Stimulated activated CD4-positive, alpha-beta T cell treated with anti-CD3 and anti-CD28 coated beads, Interleukin-12 subunit alpha, Interleukin-12 subunit beta, amount 100 ng/mL, for 24 hours (primary cell): Measurements from ENCODE around the gene DDX49.
"Not testable (repeated sequence)": the region's sequence is repeated elsewhere in the genome, so short reads cannot be mapped to it uniquely, and the experiment has no call there.

Experiments
- DNase-seq, 2 experiments: peaks; one replicate each; pipeline ENCODE4 v3.0.0-alpha.2; 2020; ENCODE audit warnings: low read depth in 2 of 2

Gene DDX49

DNA sequence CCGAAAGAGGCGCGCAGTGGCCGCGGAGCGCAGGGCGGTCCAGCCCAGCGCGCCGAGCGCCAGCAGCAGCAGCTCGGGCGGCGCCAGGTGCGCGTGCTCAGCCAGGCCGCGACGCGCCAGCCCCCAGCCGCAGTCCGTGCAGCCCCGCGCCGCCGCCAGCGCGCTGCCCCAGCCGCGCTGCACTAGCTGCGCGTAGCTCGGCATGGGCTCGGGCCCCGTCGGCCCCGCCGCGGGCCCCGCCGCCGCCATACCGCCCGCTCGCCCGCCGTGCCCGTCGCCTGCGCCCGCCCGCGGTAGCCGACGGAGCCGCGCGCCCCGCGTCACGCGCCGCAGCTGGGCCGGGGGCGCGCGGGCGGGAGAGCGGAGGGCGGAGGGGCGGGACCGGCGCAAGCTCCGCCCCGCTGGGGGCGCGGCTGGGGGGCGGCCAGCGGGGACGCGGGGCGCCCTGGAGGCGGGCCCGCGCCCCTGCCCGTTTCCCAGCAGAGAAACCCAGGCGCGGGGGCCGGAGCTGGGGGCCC lies 23.6 kb upstream of the DDX49 start, which contains the start of gene CERS1:
Gene CERS1 (minus strand): TSS at position 335 of the 518 bp plus-strand sequence. CDS start 86 bp downstream, at position 249.
- no peak for DNase-seq

DNA sequence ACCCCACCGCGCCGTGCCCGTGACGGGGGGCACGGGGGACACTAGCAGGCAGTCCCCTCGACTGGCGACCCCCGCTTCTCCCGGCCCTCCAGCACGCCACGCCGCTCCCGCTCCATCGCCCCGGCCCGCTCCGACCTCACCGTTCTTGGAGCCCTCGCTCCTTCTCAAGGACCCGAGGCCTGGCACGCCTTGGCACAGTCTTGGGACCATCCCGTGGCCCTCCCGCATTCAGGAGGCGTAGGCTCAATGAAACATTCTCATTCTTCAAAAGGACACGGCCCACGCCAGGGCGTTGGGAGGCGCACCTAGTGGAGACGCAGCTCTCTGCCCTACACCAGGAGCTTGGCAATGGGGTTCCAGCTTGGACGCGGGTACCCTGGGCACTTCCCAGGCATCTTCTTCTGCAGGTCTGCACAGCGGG lies 23.1 kb upstream of the DDX49 start:
- DNase-seq, result no peak

DNA sequence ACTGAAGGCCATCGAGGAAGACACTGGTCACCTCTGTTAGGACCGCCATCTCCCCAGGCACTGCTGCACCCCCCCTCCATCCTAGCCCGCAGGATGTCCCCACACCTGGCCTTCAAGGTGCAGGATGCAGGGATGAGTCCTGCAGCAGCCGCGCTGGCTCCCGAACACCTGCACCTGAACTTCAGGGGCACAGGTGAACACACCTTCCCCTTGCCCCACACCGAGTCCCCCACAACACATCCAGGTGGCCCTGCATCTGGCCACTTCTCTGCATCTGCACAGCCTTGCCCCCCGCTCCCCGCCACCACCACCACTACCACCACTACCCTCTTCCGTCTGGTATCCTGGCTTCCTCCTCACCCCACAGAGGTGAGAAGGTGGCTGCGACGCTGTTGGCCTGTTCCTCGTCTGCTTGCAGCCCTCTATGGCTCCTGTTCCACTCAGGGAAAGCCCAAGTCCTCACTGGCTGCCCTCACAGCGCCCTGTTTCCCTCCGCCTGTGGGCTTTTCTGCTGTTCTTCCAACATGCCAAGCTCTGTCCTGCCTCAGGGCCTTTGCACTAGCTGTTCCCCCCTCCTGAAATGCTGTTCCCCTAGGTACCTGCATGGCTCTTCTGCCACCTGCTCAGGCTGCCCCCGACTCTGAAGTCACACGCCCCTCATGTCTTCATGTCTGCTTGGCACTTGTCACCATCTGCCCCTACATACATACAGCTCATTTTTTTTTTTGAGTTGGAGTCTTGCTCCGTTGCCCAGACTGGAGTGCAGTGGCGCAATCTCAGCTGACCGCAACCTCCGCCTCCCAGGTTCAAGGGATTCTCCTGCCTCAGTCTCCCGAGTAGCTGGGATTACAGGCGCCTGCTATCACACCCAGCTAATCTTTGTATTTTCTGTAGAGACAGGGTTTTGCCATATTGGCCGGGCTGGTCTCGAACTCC lies 22.2 kb upstream of the DDX49 start:
- no peak for DNase-seq

- no peak for DNase-seq
These were observed 21.4 kb upstream of the DDX49 start for GRCh38 chr19:18898081-18898606.

DNA sequence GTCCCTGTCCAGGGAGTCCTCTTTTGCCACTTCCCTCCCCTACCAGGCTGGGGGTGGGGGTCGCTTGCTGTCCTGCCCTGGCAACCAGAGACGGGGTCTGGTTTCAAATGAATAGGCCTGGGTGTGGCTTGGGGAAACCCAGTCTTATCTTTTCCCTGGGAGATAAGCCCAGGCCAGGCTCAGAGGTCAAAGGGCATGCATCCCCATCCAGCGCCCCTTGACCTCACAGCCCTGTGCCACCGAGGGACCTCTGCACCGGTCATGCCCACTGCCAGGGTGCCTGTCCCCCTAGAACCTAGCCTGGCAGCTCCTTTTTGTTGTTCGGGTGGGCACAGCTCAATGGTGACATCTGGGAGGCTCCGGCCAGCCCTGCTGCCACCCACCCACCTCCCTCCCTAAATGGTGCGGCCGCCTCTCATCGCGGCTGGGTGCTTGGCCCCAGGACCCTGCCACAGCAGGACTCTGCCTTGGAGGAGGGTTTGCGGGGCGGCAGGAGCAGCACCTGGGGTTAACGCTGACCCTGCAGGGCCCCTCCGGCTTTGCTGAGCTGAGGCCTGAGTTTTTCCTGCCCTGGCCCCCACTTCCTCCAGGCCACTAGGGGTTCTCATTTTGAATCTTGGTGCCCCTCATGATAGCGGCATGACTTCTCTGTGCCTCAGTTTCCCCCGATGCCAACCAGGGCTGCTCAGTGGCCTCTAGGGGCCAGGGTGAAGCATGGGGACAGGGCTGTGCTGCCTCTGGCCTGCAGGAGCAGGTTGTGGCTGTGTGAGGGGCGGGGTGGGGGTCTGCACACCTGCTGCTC lies 20.7 kb upstream of the DDX49 start:
- no peak for DNase-seq

GRCh38 chr19:18899624-18900560 lies 19.6 kb upstream of the DDX49 start:
- no peak for DNase-seq

GRCh38 chr19:18900700-18901481 lies 18.6 kb upstream of the DDX49 start:
- no peak for DNase-seq

- no peak for DNase-seq
These were observed 18.0 kb upstream of the DDX49 start for GRCh38 chr19:18901491-18901890.

GRCh38 chr19:18902519-18902918 lies 17.0 kb upstream of the DDX49 start:
- not testable (repeated sequence) for DNase-seq

DNA sequence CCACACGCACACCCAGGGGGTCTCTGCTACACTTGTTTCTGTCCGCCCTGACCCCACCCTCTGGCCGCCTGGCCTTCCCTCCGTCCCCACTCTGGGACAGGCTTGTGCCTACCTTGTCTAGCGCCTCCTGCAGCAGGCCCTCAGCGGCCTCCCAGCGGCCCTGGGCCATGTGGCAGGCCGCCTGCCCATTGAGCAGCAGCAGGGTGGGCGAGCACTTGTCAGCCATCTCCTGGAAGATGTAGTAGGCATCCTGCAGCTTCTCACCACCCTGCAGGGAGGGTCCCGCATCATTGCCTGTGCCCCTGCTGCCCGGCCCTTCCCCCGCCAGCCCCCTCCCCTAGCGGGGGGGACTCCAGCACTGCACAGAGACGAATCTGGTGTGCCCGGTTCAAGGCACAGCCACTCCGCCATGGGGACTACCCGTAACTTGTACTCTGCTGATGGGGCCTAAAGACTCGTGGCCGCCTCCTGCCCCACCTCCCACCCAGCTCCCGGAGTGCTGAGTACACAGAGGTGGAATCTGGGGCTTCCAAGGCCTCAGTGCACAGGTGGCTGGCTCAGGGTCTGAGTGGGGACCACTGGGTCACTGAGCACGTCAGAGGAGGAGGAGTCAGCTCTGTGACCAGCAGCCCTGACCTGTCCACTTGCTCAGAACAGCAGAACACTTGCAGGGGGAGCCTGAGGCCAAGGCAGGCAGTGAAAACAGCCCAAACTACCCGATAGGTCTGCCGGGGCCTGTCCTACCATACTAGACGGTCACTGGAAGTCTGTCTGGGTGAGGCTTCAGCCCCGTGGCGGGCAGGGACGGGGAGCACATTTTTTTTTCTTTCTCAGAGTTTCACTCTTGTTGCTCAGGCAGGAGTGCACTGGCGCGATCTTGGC lies 16.1 kb upstream of the DDX49 start:
- DNase-seq, result no peak

DNA sequence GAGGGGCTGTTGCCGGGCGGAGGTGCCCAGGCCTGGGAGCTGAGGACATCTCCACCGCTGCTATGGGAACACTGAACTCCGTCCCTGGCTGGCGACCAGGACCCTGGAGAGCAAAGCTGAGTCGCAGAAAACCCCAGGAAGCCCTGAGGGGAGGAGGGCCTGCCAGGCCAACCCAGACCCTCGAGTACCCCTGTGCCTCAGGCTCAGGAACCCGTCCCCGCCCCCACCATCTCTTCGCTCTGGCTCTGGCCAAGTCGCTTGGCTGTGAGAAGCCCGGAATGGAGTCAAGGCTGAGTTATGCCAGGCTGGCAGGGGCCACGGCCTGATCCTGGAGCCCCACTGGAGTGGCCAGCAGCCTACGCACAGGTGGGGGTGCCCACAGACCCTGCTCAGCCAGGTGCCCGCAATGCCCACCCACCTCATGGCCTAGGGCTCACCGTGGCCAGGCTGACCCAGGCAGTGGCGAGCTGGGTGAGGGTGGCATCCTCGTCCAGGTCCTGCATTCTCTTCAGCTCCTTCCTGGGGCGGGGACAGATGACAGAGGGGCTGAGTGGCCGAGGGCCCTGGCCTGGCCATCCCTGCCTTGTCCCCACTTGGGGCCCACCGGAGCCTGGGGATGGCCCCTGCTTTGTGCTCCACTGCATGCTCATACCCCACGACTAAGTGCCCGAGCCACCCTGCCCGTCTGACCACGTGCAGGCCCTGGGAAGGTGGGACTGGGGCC lies 15.0 kb upstream of the DDX49 start:
- no peak for DNase-seq

DNA sequence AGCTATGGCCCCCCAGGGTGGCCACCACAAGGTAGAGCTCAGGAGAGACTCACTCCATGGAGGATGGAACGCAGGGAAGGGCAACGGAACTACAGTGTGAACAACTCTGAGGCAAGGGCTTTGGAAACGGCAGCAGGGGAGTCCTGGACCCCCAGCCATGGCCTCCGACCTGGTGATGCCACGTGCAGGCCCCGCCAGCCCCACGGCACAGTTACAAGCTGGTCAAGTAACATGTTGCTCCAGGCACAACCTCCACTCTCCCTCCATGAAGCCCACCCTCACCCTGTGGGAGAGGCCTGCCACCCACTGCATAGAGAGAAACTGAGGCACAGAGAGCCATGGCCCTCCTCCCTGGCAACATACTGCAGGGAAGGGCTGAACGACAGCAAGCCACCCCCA lies 14.5 kb upstream of the DDX49 start:
- DNase-seq, result no peak

DNA sequence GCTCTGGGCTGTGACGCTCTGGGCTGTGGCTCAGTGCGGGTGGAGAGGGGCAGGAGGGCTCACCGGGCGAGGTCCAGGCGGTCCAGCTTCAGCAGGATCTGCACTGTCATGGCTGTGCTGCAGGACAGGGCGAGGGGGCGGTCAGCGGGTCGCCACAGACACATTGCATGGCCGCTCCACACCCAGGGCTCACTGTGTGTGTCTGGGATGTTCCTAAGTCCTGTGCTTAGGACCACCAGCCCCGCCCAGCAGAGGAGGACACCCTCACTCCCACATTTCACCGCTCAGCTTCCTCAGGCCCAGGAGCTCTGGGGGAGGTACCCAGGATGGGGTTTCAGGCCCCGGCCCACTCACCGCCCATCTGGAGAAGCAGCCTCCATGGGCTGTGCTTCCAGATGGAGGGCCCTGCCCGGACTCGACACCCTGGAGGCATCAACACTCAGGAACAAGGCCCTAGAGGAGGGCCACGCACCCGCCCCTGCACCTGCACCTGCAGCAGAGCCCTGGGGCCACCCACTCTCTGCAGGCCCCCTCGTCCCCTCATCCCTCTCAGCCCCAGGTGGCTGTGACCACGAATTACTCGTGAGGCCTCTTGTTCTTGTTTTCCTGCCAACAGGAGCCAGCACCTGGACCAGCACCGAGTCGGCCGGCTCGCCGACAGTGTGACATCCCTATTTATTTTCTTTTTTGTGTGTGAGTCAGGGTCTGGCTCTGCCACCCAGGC lies 13.8 kb upstream of the DDX49 start:
- no peak for DNase-seq

- DNase-seq, result no peak
These were observed 12.7 kb upstream of the DDX49 start for GRCh38 chr19:18906605-18907519.

- no peak for DNase-seq
These were observed 10.4 kb upstream of the DDX49 start for GRCh38 chr19:18908917-18909619.

GRCh38 chr19:18910010-18910409 lies 9.5 kb upstream of the DDX49 start:
- no peak for DNase-seq
